Measurements from ENCODE around the gene CEP164. TPM values are rescaled to one million over a fixed set of nuclear protein-coding genes. Genes with fewer than 3 reads are reported as not detected.

CEP164 gene
- total RNA-seq, 2 experiments from 2014 or later: 33.0 to 36.7 TPM

- no peak overlapping the region for H3K4me3 ChIP-seq (ENCODE audit: low read length)
- no peak overlapping the region for H3K27ac Mint-ChIP-seq
- H3K9me3 ChIP-seq (ENCODE audit: control insufficient read depth in 1 of 2, insufficient read depth in 1 of 2, low read length in 2 of 2): no peaks in the 10 kb centered on the region
- peaks cover 1% of the 10 kb centered on the region for H3K9me3 Mint-ChIP-seq
- CTCF ChIA-PET: no interaction called here
- H3K36me3 Mint-ChIP-seq (ENCODE audit: low read depth): no peaks in the 10 kb centered on the region
- no peaks in the 10 kb centered on the region for H3K27me3 ChIP-seq (ENCODE audit: control insufficient read depth in 1 of 2, insufficient read depth in 2 of 2, low read length in 2 of 2)
- no peak for DNase-seq
- no peak overlapping the region for H3K4me3 Mint-ChIP-seq
- no peaks in the 10 kb centered on the region for H3K4me1 Mint-ChIP-seq (ENCODE audit: low read depth)
- ATAC-seq (ENCODE audit: poor library complexity): no peak
- H3K27ac ChIP-seq (ENCODE audit: low read depth in 1 of 2, low read length in 2 of 2): no peak overlapping the region
- no peaks in the 10 kb centered on the region for H3K27me3 Mint-ChIP-seq
- no peaks in the 10 kb centered on the region for H3K4me1 ChIP-seq (ENCODE audit: insufficient read depth, low read length)
- TF ChIP-seq CTCF (IDR thresholded peaks at IDR 0.05): no peak
- intact Hi-C loops (cut with DNase I, micrococcal nuclease): no loop called here
- POLR2A ChIA-PET: interaction anchor here (0.7 kb wide), 1 partner anchor 337 kb away, joined by 3 read pairs; no protein-coding TSS in a partner anchor
- no peaks in the 10 kb centered on the region for H3K36me3 ChIP-seq (ENCODE audit: insufficient read depth, low read length)
Observed at GRCh38 chr11:117459123-117459978, 131.7 kb downstream of the CEP164 start.

GRCh38 chr11:117459979-117460300 is 132.3 kb downstream of the CEP164 start:
- Mint-ChIP-seq H3K4me3 (no peak overlapping the region), H3K36me3 (ENCODE audit: low read depth) (no peaks in the 10 kb centered on the region), H3K27me3 (no peaks in the 10 kb centered on the region), H3K4me1 (ENCODE audit: low read depth) (no peaks in the 10 kb centered on the region), H3K9me3 (no peaks in the 10 kb centered on the region), H3K27ac (no peak overlapping the region)
- intact Hi-C loops (cut with DNase I, micrococcal nuclease): no loop called here
- ATAC-seq (ENCODE audit: poor library complexity) (no peak), DNase-seq (peak in 1 of 14 experiments; percentile 25)
- H3K36me3 ChIP-seq (ENCODE audit: insufficient read depth, low read length): no peaks in the 10 kb centered on the region
- no peak for TF ChIP-seq CTCF (IDR thresholded peaks at IDR 0.05)
- H3K4me1 ChIP-seq (ENCODE audit: insufficient read depth, low read length): no peaks in the 10 kb centered on the region
- no peak overlapping the region for H3K27ac ChIP-seq (ENCODE audit: low read depth in 1 of 2, low read length in 2 of 2)
- no peak overlapping the region for H3K4me3 ChIP-seq (ENCODE audit: low read length)
- ChIA-PET POLR2A (no interaction called here), CTCF (no interaction called here)
- H3K9me3 ChIP-seq (ENCODE audit: control insufficient read depth in 1 of 2, insufficient read depth in 1 of 2, low read length in 2 of 2): no peaks in the 10 kb centered on the region
- no peaks in the 10 kb centered on the region for H3K27me3 ChIP-seq (ENCODE audit: control insufficient read depth in 1 of 2, insufficient read depth in 2 of 2, low read length in 2 of 2)

- Mint-ChIP-seq H3K4me1 (ENCODE audit: low read depth) (no peaks in the 10 kb centered on the region), H3K27me3 (no peaks in the 10 kb centered on the region), H3K27ac (no peak overlapping the region), H3K9me3 (no peaks in the 10 kb centered on the region), H3K36me3 (ENCODE audit: low read depth) (no peaks in the 10 kb centered on the region), H3K4me3 (no peak overlapping the region)
- Histone ChIP-seq H3K27me3 (ENCODE audit: control insufficient read depth in 1 of 2, insufficient read depth in 2 of 2, low read length in 2 of 2) (no peaks in the 10 kb centered on the region), H3K9me3 (ENCODE audit: control insufficient read depth in 1 of 2, insufficient read depth in 1 of 2, low read length in 2 of 2) (no peaks in the 10 kb centered on the region), H3K27ac (ENCODE audit: low read depth in 1 of 2, low read length in 2 of 2) (no peak overlapping the region), H3K4me3 (ENCODE audit: low read length) (no peak overlapping the region), H3K4me1 (ENCODE audit: insufficient read depth, low read length) (no peaks in the 10 kb centered on the region), H3K36me3 (ENCODE audit: insufficient read depth, low read length) (no peaks in the 10 kb centered on the region)
- no peak for ATAC-seq (ENCODE audit: poor library complexity)
- ChIA-PET CTCF (no interaction called here), POLR2A (no interaction called here)
- no peak for TF ChIP-seq CTCF (IDR thresholded peaks at IDR 0.05)
- DNase-seq: no peak
- intact Hi-C loops (cut with DNase I, micrococcal nuclease): no loop called here
Observed at GRCh38 chr11:117461396-117462182, 133.9 kb downstream of the CEP164 start.
